ENCODE data around the gene CCDC74B. TPM values are rescaled to one million over a fixed set of nuclear protein-coding genes. Genes with fewer than 3 reads are reported as not detected.

The CCDC74B gene
- total and polyA plus RNA-seq, 10 donors: 0.27 to 2.5 (median 0.59) TPM; not detected in 2

DNA sequence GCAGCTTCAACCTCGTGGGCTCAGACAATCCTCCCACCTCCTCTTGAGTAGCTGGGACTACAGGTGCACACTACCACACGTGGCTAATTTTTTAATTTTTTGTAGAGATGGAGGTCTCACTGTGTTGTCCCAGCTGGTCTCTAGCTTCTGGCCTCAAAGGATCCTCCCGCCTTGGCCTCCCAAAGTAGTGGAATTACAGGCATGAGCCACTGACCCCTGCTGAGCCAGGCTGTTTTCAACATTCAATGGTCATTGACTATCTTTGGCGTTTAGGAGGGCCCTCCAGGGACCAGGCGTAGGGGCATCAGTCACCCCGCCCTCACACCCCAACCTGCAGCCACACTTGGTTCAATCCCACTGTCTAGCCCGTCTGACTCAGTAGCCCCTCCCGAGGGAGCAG lies 42.4 kb upstream of the CCDC74B start:
- TF ChIP-seq, protein P1, sequence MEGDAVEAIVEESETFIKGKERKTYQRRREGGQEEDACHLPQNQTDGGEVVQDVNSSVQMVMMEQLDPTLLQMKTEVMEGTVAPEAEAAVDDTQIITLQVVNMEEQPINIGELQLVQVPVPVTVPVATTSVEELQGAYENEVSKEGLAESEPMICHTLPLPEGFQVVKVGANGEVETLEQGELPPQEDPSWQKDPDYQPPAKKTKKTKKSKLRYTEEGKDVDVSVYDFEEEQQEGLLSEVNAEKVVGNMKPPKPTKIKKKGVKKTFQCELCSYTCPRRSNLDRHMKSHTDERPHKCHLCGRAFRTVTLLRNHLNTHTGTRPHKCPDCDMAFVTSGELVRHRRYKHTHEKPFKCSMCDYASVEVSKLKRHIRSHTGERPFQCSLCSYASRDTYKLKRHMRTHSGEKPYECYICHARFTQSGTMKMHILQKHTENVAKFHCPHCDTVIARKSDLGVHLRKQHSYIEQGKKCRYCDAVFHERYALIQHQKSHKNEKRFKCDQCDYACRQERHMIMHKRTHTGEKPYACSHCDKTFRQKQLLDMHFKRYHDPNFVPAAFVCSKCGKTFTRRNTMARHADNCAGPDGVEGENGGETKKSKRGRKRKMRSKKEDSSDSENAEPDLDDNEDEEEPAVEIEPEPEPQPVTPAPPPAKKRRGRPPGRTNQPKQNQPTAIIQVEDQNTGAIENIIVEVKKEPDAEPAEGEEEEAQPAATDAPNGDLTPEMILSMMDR (IDR thresholded peaks at IDR 0.05 in 8 of 11, conservative IDR thresholded peaks at IDR 0.05 in 3 of 11): no peak
- TF ChIP-seq POLR2A (IDR thresholded peaks at IDR 0.05) (no peak), POLR2AphosphoS5 (IDR thresholded peaks at IDR 0.05) (no peak)
- no peaks in the 10 kb centered on the region for H3K9me3 ChIP-seq
- H3K36me3 ChIP-seq: peaks cover 0 to 50% (median 7%) of the 10 kb centered on the region in 6 donors
- peak; percentile 29 for DNase-seq
- no peak overlapping the region for H3K27ac ChIP-seq
- H3K4me3 ChIP-seq: no peak overlapping the region
- WGBS, 5 donors: 79 to 93% (median 84%) methylated on average over 6 to 8 of the region's 8 CpGs
- H3K27me3 ChIP-seq (replicated peaks in 1 of 7): no peaks in the 10 kb centered on the region
- intact Hi-C loops (cut with DNase I; ENCODE audit: low total_unique reads): loop anchor here (10.0 kb wide), 1 partner anchor 148 kb away; no protein-coding TSS in a partner anchor
- H3K4me1 ChIP-seq: peaks cover 6 to 23% (median 15%) of the 10 kb centered on the region in 6 donors

DNA sequence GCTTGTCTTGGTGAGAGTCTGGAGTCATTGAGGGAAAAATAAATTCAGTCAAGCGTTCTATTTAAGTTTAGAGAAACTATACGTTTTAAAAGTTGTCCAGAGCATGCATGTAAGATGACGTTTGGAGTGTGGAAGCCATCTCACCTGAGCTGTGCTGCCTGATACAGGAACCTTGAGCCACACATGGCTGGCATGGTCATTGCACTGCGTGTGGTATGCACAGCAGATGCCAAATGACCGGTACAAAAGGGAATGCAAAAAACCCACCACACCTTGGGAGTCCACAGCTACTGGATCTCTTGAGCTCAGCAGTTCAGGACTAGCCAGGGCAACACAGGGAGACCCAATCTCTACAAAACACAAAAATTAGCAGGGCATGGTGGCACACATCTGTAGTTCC lies 41.5 kb upstream of the CCDC74B start:
- H3K9me3 ChIP-seq: no peaks in the 10 kb centered on the region
- peaks cover 0 to 44% (median 6%) of the 10 kb centered on the region in 6 donors for H3K36me3 ChIP-seq
- TF ChIP-seq POLR2A (IDR thresholded peaks at IDR 0.05): no peak
- no peak for TF ChIP-seq POLR2AphosphoS5 (IDR thresholded peaks at IDR 0.05)
- TF ChIP-seq, protein P1 (IDR thresholded peaks at IDR 0.05 in 8 of 11, conservative IDR thresholded peaks at IDR 0.05 in 3 of 11): no peak
- H3K4me1 ChIP-seq: peaks cover 6 to 23% (median 15%) of the 10 kb centered on the region in 6 donors
- DNase-seq: peak; percentile 58
- H3K27me3 ChIP-seq (replicated peaks in 1 of 7): no peaks in the 10 kb centered on the region
- H3K4me3 ChIP-seq: no peak overlapping the region
- intact Hi-C loops (cut with DNase I; ENCODE audit: low total_unique reads): loop anchor here (10.0 kb wide), 1 partner anchor 148 kb away; no protein-coding TSS in a partner anchor
- no peak overlapping the region for H3K27ac ChIP-seq
- WGBS, 5 donors: 86 to 94% (median 90%) methylated on average over 5 of the region's 5 CpGs

DNA sequence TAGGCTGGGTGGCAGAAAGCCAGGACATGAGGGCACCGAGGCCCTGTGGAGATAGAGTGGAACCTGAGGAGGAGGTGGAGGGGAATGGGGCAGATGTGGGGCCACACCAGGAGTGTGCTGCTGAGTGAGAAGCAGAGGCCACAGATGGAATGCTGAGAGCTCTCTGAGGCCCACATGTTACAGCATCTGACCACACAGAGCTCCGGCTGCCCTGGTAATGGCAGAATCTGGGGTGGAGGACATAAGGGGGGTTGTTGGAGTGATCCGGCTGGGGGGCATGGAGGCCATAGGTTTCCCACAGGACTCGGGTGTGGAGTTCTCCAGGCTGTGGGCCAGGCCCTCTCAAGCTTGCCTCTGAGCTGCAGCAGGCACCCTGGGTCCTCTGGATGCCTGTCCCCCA lies 41.0 kb upstream of the CCDC74B start:
- Histone ChIP-seq H3K27me3 (replicated peaks in 1 of 7) (no peaks in the 10 kb centered on the region), H3K36me3 (peaks cover 0 to 39% (median 3%) of the 10 kb centered on the region in 6 donors), H3K4me1 (peaks cover 7 to 26% (median 17%) of the 10 kb centered on the region in 6 donors), H3K9me3 (no peaks in the 10 kb centered on the region), H3K4me3 (no peak overlapping the region), H3K27ac (no peak overlapping the region)
- DNase-seq: peak; percentile 70
- TF ChIP-seq POLR2A (IDR thresholded peaks at IDR 0.05) (no peak), POLR2AphosphoS5 (IDR thresholded peaks at IDR 0.05) (no peak)
- TF ChIP-seq, protein P1 (IDR thresholded peaks at IDR 0.05 in 8 of 11, conservative IDR thresholded peaks at IDR 0.05 in 3 of 11): no peak
- 84 to 93% (median 86%) methylated on average over 4 of the region's 4 CpGs for WGBS, 5 donors
- intact Hi-C loops (cut with DNase I; ENCODE audit: low total_unique reads): loop anchor here (10.0 kb wide), 1 partner anchor 149 kb away; no protein-coding TSS in a partner anchor

DNA sequence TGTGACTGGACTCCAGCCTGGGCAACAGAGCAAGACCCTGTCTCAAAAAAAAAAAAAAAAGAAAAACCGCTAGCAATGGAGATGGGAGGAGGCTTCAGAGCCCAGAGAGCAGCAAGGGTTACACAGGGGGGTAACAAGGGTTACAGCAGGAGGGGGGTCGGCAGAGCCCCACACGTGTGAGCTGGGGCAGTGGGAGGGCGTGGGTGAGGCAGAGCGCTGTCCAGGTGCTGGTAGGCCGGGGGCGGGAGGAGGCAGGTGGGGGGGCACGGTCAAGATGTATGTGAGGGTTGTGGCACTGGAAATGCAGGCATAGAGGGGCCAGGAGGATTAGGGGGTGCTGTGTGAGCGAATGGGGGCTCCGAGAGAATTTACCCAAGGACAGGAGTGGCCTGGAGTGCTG lies 40.5 kb upstream of the CCDC74B start:
- no peak overlapping the region for H3K27ac ChIP-seq
- H3K9me3 ChIP-seq: no peaks in the 10 kb centered on the region
- peaks cover 11 to 31% (median 22%) of the 10 kb centered on the region in 6 donors for H3K4me1 ChIP-seq
- no peaks in the 10 kb centered on the region for H3K27me3 ChIP-seq (replicated peaks in 1 of 7)
- H3K36me3 ChIP-seq: peaks cover 0 to 34% (median 1%) of the 10 kb centered on the region in 6 donors
- no peak for TF ChIP-seq POLR2A (IDR thresholded peaks at IDR 0.05)
- TF ChIP-seq POLR2AphosphoS5 (IDR thresholded peaks at IDR 0.05): no peak
- TF ChIP-seq, protein P1 (IDR thresholded peaks at IDR 0.05 in 8 of 11, conservative IDR thresholded peaks at IDR 0.05 in 3 of 11): no peak
- H3K4me3 ChIP-seq: no peak overlapping the region
- intact Hi-C loops (cut with DNase I; ENCODE audit: low total_unique reads): loop anchor here (10.0 kb wide), 1 partner anchor 149 kb away; no protein-coding TSS in a partner anchor
- peak; percentile 66 for DNase-seq
- WGBS, 5 donors: 88 to 97% (median 89%) methylated on average over 9 to 10 of the region's 10 CpGs
